Keratinocyte (primary cell): Measurements from ENCODE around the gene HGS.

Source experiments
- EZH2 ChIP-seq: IDR thresholded peaks from one replicate; pipeline ENCODE4 v1.6.1; 2012; ENCODE audit warnings: inconsistent platforms, mild to moderate bottlenecking, low read length, moderate library complexity
- TF ChIP-seq, protein P1 (sequence below), 3 experiments: IDR thresholded peaks in 1 of 3; conservative IDR thresholded peaks in 1 of 3; optimal IDR thresholded peaks in 1 of 3; 2 replicates in 2 of 3; 3 replicates in 1 of 3; pipeline versions ENCODE3 to v1.5.1; 2011; ENCODE audit warnings: low read length in 3 of 3, mild to moderate bottlenecking in 3 of 3, moderate library complexity in 2 of 3, control low read depth in 1 of 3, inconsistent platforms in 1 of 3; ENCODE audit not compliant: insufficient read depth in 2 of 3; ENCODE audit errors: extremely low read depth in 1 of 3

DNA sequence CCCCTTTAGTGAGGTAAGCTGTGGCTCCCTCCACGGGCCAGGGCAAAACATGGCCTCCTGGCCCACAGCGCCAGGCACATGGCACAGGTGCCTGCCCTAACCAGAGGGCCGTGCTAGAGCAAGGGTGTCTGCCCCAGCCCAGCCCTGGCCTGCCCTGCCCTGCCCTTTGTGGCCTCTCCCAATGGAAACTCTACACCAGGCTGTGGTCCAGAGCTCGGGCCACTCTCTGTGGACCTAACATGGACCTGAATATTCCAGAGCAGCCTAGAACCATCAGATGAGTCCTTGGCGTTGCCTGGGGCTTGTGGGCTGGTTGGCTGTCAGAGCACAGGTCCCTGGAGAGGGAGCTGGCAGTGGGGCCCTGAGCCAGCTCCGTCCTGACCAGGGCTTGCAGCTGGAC is 11.4 kb downstream of the HGS start:
- TF ChIP-seq, protein P1, sequence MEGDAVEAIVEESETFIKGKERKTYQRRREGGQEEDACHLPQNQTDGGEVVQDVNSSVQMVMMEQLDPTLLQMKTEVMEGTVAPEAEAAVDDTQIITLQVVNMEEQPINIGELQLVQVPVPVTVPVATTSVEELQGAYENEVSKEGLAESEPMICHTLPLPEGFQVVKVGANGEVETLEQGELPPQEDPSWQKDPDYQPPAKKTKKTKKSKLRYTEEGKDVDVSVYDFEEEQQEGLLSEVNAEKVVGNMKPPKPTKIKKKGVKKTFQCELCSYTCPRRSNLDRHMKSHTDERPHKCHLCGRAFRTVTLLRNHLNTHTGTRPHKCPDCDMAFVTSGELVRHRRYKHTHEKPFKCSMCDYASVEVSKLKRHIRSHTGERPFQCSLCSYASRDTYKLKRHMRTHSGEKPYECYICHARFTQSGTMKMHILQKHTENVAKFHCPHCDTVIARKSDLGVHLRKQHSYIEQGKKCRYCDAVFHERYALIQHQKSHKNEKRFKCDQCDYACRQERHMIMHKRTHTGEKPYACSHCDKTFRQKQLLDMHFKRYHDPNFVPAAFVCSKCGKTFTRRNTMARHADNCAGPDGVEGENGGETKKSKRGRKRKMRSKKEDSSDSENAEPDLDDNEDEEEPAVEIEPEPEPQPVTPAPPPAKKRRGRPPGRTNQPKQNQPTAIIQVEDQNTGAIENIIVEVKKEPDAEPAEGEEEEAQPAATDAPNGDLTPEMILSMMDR (optimal IDR thresholded peaks at IDR 0.05 in 1 of 3, IDR thresholded peaks at IDR 0.05 in 1 of 3, conservative IDR thresholded peaks at IDR 0.05 in 1 of 3; ENCODE audit: extremely low read depth in 1 of 3, insufficient read depth in 2 of 3, low read length in 3 of 3): no peak
- TF ChIP-seq EZH2: no peak
